HepG2 (cell line): Measurements from ENCODE around the gene CASKIN1.

Experiments used
- CHD2 ChIP-seq: IDR thresholded peaks from 2 replicates; pipeline ENCODE4 v1.6.1; 2011; ENCODE audit warnings: low read depth, low read length, improper control_type of control experiment
- CTCF ChIP-seq: sonication (generic); formaldehyde crosslinking; IDR thresholded peaks from 2 replicates; pipeline ENCODE4 v1.5.0; 2020; ENCODE audit warnings: mild to moderate bottlenecking, missing genetic modification reagents, moderate library complexity
- FOXK2 ChIP-seq: fragments of 450-650 bp; IDR thresholded peaks from 2 replicates; pipeline ENCODE4 v1.6.1; 2016
- MAX ChIP-seq: IDR thresholded peaks from 2 replicates; pipeline ENCODE4 v1.6.1; 2012; ENCODE audit warnings: inconsistent platforms
- NFIC ChIP-seq: IDR thresholded peaks from 2 replicates; pipeline ENCODE4 v1.6.1; 2012; ENCODE audit warnings: mild to moderate bottlenecking, low read length, inconsistent platforms
- NR2C2 ChIP-seq: sonication (generic); formaldehyde crosslinking; IDR thresholded peaks from 2 replicates; pipeline ENCODE4 v1.4.0; 2020; ENCODE audit warnings: missing genetic modification reagents, mild to moderate bottlenecking, moderate library complexity, borderline replicate concordance
- TOE1 ChIP-seq: sonication (generic); formaldehyde crosslinking; IDR thresholded peaks from 2 replicates; pipeline ENCODE4 v1.4.0; 2020; ENCODE audit warnings: mild to moderate bottlenecking, missing genetic modification reagents
- ZSCAN31 ChIP-seq: sonication (generic); formaldehyde crosslinking; IDR thresholded peaks from 2 replicates; pipeline ENCODE4 v1.5.0; 2020; ENCODE audit warnings: low read depth, mild to moderate bottlenecking, missing genetic modification reagents

GRCh38 chr16:2172688-2173335 lies 23.6 kb downstream of the CASKIN1 start:
- no peak for TF ChIP-seq CTCF (CRISPR knock-in tag)
- no peak for TF ChIP-seq NR2C2 (CRISPR knock-in tag)
- TF ChIP-seq ZSCAN31 (CRISPR knock-in tag): no peak
- TF ChIP-seq MAX: no peak
- TF ChIP-seq TOE1: no peak
- no peak for TF ChIP-seq NFIC
- TF ChIP-seq CHD2: no peak
- no peak for TF ChIP-seq FOXK2
